ENCODE results near the gene YPEL3.
"Not testable (repeated sequence)": the region's sequence is repeated elsewhere in the genome, so short reads cannot be mapped to it uniquely, and the experiment has no call there.

YPEL3 gene

GRCh38 chr16:30117768-30118167 is 21.8 kb upstream of the YPEL3 start:
- DNase-seq (ENCODE audit: low read depth in 2 of 2, low spot score in 1 of 2): no peak

GRCh38 chr16:30116291-30117207 is 20.5 kb upstream of the YPEL3 start:
- no peak for DNase-seq (ENCODE audit: low read depth in 2 of 2, low spot score in 1 of 2)

GRCh38 chr16:30115238-30115637 is 19.2 kb upstream of the YPEL3 start:
- DNase-seq (ENCODE audit: low read depth in 2 of 2, low spot score in 1 of 2): no peak

- not testable (repeated sequence) for DNase-seq (ENCODE audit: low read depth in 2 of 2, low spot score in 1 of 2)
Observed at GRCh38 chr16:30114833-30115232, 18.8 kb upstream of the YPEL3 start.

GRCh38 chr16:30114411-30114810 is 18.4 kb upstream of the YPEL3 start:
- no peak for DNase-seq (ENCODE audit: low read depth in 2 of 2, low spot score in 1 of 2)

GRCh38 chr16:30113711-30114333 is 17.8 kb upstream of the YPEL3 start:
- DNase-seq (ENCODE audit: low read depth in 2 of 2, low spot score in 1 of 2): no peak

GRCh38 chr16:30113031-30113710 is 17.2 kb upstream of the YPEL3 start, which contains the start of gene GDPD3:
TSS of gene GDPD3 (minus strand) at chr16:30113537. CDS start at chr16:30113478, 59 bp downstream.
- no peak for DNase-seq (ENCODE audit: low read depth in 2 of 2, low spot score in 1 of 2)

GRCh38 chr16:30112197-30113030 is 16.4 kb upstream of the YPEL3 start:
- peak in 1 of 2 donors; percentile 31 for DNase-seq (ENCODE audit: low read depth in 2 of 2, low spot score in 1 of 2)

GRCh38 chr16:30110661-30111060 is 14.6 kb upstream of the YPEL3 start:
- no peak for DNase-seq (ENCODE audit: low read depth in 2 of 2, low spot score in 1 of 2)

GRCh38 chr16:30108059-30108850 is 12.2 kb upstream of the YPEL3 start:
- no peak for DNase-seq (ENCODE audit: low read depth in 2 of 2, low spot score in 1 of 2)

GRCh38 chr16:30104492-30104891 is 8.5 kb upstream of the YPEL3 start:
- DNase-seq (ENCODE audit: low read depth in 2 of 2, low spot score in 1 of 2): no peak

GRCh38 chr16:30104090-30104489 is 8.1 kb upstream of the YPEL3 start:
- no peak for DNase-seq (ENCODE audit: low read depth in 2 of 2, low spot score in 1 of 2)

- DNase-seq (ENCODE audit: low read depth in 2 of 2, low spot score in 1 of 2): no peak
Observed at GRCh38 chr16:30096862-30097563, 1.0 kb upstream of the YPEL3 start.

GRCh38 chr16:30095166-30096078 is 591 bp downstream of the YPEL3 start:
- no peak for DNase-seq (ENCODE audit: low read depth in 2 of 2, low spot score in 1 of 2)

- DNase-seq (ENCODE audit: low read depth in 2 of 2, low spot score in 1 of 2): no peak
Observed at GRCh38 chr16:30094541-30095165, 1.4 kb downstream of the YPEL3 start.

- peak in 1 of 2 donors; percentile 27 for DNase-seq (ENCODE audit: low read depth in 2 of 2, low spot score in 1 of 2)
Observed at GRCh38 chr16:30092373-30093010, 3.5 kb downstream of the YPEL3 start.

Data from stimulated activated CD8-positive, alpha-beta memory T cell treated with anti-CD3 and anti-CD28 coated beads, Interleukin-4, amount 100 ng/mL, for 1 hour (primary cell).